Effector CD4-positive, alpha-beta T cell (primary cell): ENCODE measurements around the gene OSBP2.

Experiments used
- DNase-seq: peaks from one replicate; pipeline ENCODE4 v3.0.0-alpha.2; 2020

The OSBP2 gene

GRCh38 chr22:30948930-30949342 lies 254.3 kb downstream of the OSBP2 start:
- no peak for DNase-seq

GRCh38 chr22:30949934-30950660 lies 255.4 kb downstream of the OSBP2 start:
- DNase-seq = no peak

DNA sequence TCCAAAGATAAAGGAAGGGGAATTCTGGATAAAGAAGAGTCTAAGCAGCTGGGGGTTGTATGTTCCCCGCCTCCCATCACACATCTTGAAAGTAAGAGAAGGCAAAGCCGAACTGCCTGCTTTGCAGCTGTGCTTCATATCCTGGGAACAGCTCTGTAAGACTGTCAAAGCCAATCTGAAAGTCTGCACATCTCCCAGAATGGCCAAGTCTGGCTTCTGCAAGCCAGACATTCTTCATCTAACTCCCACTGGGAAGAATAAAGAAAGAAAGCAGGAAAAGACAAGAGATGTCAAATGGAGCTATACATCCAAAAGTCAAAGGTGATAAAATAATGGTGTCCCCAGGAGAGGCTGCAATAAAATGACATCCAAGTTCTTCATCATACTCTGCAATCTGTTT lies 258.5 kb downstream of the OSBP2 start:
- no peak for DNase-seq

- no peak for DNase-seq
These were observed 260.5 kb downstream of the OSBP2 start for GRCh38 chr22:30955153-30955552.
